Right lobe of liver (tissue), 6 donors: ENCODE data around the gene COL4A4. TPM values are rescaled to one million over a fixed set of nuclear protein-coding genes. Genes with fewer than 3 reads are reported as not detected.

Experiments used
- ATAC-seq, 4 donors: fragments of 200-7000 bp; cut with Tn5 transposase; one replicate each; pipeline ENCODE4 v1.9.1; 2020; ENCODE audit warnings: mild to moderate bottlenecking in 4 of 4, moderate library complexity in 4 of 4
- DNase-seq, 3 donors: peaks; one replicate each; pipeline ENCODE4 v3.0.0-alpha.2; 2020
- H3K27ac ChIP-seq, 3 donors: fragments of 200-600 bp; one replicate each; pipeline ENCODE4 v1.8.0; 2022
- H3K27me3 ChIP-seq, 2 donors: fragments of 200-600 bp; one replicate each; pipeline ENCODE4 v1.8.0; 2022
- H3K36me3 ChIP-seq, 4 donors: fragments of 200-600 bp; sonication (generic) in 1 of 4; one replicate each; pipeline versions ENCODE4 v1.5.1 to v1.8.0; 2017 to 2022; ENCODE audit warnings: control low read depth in 1 of 4
- H3K4me1 ChIP-seq, 4 donors: fragments of 200-600 bp; sonication (generic) in 1 of 4; one replicate each; pipeline versions ENCODE4 v1.5.1 to v1.8.0; 2017 to 2022; ENCODE audit warnings: control low read depth in 1 of 4
- H3K4me3 ChIP-seq, 3 donors: fragments of 200-600 bp; one replicate each; pipeline ENCODE4 v1.8.0; 2022
- H3K9me3 ChIP-seq, 4 donors: fragments of 200-600 bp; sonication (generic) in 1 of 4; one replicate each; pipeline versions ENCODE4 v1.5.1 to v1.8.0; 2017 to 2022; ENCODE audit warnings: control low read depth in 1 of 4
- POLR2A ChIP-seq: fragments of 450-650 bp; IDR thresholded peaks from one replicate; pipeline ENCODE4 v1.6.1; 2017; ENCODE audit warnings: antibody characterized with exemption, mild to moderate bottlenecking
- WGBS: methylation state at CpG from one replicate; pipeline ENCODE4 v1.1.6; 2018; ENCODE audit warnings: low coverage, low lambda C conversion rate; ENCODE audit not compliant: insufficient coverage; ENCODE audit errors: missing lambda C conversion rate; 5-methylcytosine and 5-hydroxymethylcytosine counted together
- intact Hi-C, 2 donors: fragments of 100-400 bp; cut with DNase I; formaldehyde crosslinking; loops; one replicate each; pipeline versions ENCODE4 v1.11.2 to v1.14.1; 2022
- total RNA-seq, 6 experiments: library from RNA; depleted of rRNA in 2 of 6; stranded (reverse); fragments of >200 nt in 2 of 6; fragmentation: NEBNext Ultra II Directional in 3 of 6; extraction: Animal tissue kit (Norgen Biotek cat#: 25700) in 3 of 6; gene quantifications; one replicate each; pipeline versions ENCODE4 v1.1.0 to v1.2.4, GENCODE V29; 2016 to 2023
- TF ChIP-seq, protein P1 (sequence below), 4 donors: fragments of 200-600 bp in 3 of 4; fragments of 450-650 bp in 1 of 4; IDR thresholded peaks; one replicate each; pipeline versions ENCODE4 v1.5.1 to v1.8.0; 2016 to 2022; ENCODE audit warnings: antibody characterized with exemption in 4 of 4, mild to moderate bottlenecking in 2 of 4
- donor health status: DM: no; HTN: yes; CAD: no.
- donor health status: DM: no; HTN: no; CAD: no.
- donor health status: DM: no; HTN: no; CAD: no.
- donor health status: DM: no; HTN: yes; CAD: no.
- donor health status: DM: no; HTN: yes; CAD: no.

COL4A4 gene
- total RNA-seq, 6 experiments from 2014 or later = 0.86 to 2.4 (median 1.8) TPM

DNA sequence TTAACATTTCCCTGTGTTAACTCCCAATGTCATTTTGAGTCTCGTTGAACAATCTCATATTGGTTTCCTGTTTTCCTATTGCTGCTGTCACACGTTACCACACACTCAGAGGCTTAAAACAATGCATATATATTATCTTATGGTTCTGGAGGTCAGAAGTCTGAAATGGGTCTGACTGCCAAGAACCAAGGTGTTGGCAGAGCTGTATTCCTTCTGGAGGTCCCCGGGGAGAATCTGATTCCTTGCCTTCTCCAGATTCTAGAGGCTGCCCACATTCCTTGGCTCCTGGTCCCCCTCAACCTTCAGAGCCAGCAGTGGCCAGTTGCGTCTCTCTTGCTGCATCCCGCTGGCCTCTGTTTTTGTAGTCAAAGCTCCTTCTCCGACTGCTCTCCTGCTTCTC, 17.5 kb downstream of the COL4A4 start:
- no peaks in the 10 kb centered on the region for H3K36me3 ChIP-seq
- no peak for DNase-seq
- no peaks in the 10 kb centered on the region for H3K4me1 ChIP-seq
- peaks cover 0 to 5% (median 0%) of the 10 kb centered on the region in 4 donors for H3K9me3 ChIP-seq
- no peak overlapping the region for H3K27ac ChIP-seq
- 68% methylated on average over 6 of the region's 6 CpGs for WGBS
- ATAC-seq = no peak
- intact Hi-C loops = no loop called here
- no peak overlapping the region for H3K4me3 ChIP-seq
- TF ChIP-seq POLR2A = no peak
- TF ChIP-seq, protein P1, sequence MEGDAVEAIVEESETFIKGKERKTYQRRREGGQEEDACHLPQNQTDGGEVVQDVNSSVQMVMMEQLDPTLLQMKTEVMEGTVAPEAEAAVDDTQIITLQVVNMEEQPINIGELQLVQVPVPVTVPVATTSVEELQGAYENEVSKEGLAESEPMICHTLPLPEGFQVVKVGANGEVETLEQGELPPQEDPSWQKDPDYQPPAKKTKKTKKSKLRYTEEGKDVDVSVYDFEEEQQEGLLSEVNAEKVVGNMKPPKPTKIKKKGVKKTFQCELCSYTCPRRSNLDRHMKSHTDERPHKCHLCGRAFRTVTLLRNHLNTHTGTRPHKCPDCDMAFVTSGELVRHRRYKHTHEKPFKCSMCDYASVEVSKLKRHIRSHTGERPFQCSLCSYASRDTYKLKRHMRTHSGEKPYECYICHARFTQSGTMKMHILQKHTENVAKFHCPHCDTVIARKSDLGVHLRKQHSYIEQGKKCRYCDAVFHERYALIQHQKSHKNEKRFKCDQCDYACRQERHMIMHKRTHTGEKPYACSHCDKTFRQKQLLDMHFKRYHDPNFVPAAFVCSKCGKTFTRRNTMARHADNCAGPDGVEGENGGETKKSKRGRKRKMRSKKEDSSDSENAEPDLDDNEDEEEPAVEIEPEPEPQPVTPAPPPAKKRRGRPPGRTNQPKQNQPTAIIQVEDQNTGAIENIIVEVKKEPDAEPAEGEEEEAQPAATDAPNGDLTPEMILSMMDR (IDR thresholded peaks at IDR 0.05) = no peak
- H3K27me3 ChIP-seq = no peaks in the 10 kb centered on the region

DNA sequence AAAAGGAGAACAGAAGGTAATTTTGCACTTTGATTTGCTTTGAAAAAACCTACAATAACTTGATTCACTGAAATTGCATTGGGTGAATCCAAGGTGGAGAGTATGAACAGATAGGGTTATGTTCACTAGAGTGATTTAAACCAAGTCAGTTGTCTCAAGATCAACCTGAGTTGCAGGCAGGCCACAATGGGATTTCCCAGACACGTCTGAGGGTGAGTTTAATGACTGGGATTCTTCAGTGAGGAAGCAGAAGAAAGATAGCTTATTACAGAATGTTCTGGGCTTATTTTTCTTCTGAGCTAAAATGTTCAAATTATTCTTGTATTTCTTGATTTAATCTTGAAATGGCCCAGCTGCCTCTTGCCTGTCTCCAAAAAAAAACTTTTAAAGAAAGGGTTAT, 20.1 kb downstream of the COL4A4 start:
- H3K27me3 ChIP-seq = no peaks in the 10 kb centered on the region
- ATAC-seq (no peak), DNase-seq (no peak)
- H3K9me3 ChIP-seq = peaks cover 0 to 5% (median 0%) of the 10 kb centered on the region in 4 donors
- no peak for TF ChIP-seq POLR2A
- TF ChIP-seq, protein P1 (IDR thresholded peaks at IDR 0.05) = no peak
- no peaks in the 10 kb centered on the region for H3K4me1 ChIP-seq
- intact Hi-C loops = no loop called here
- no peak overlapping the region for H3K27ac ChIP-seq
- no peaks in the 10 kb centered on the region for H3K36me3 ChIP-seq
- 60% methylated on average over 1 of the region's 1 CpG for WGBS
- no peak overlapping the region for H3K4me3 ChIP-seq

DNA sequence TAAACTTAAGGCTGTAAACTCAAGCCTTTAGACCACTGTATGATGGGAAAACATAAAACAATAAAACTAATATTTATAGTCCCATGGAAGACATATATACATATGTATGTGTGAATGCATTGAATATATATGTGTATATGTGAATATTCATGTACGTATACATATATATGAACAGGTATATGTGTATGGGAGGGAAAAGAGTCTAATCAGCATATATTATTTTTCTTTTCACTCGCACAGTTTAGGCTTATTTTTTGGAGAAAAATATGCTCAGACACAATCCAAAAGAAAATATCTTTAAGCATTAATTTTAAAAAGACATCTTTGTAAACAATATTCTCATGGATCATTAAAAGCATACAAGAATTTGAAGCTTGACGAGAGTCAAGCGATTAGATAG, 22.7 kb downstream of the COL4A4 start:
- no peak overlapping the region for H3K27ac ChIP-seq
- ATAC-seq (no peak), DNase-seq (no peak)
- TF ChIP-seq, protein P1 (IDR thresholded peaks at IDR 0.05) = no peak
- no peak for TF ChIP-seq POLR2A
- H3K4me3 ChIP-seq = no peak overlapping the region
- no peaks in the 10 kb centered on the region for H3K4me1 ChIP-seq
- H3K27me3 ChIP-seq = no peaks in the 10 kb centered on the region
- intact Hi-C loops = no loop called here
- H3K36me3 ChIP-seq = no peaks in the 10 kb centered on the region
- H3K9me3 ChIP-seq = no peaks in the 10 kb centered on the region
- WGBS = 85% methylated on average over 4 of the region's 4 CpGs

DNA sequence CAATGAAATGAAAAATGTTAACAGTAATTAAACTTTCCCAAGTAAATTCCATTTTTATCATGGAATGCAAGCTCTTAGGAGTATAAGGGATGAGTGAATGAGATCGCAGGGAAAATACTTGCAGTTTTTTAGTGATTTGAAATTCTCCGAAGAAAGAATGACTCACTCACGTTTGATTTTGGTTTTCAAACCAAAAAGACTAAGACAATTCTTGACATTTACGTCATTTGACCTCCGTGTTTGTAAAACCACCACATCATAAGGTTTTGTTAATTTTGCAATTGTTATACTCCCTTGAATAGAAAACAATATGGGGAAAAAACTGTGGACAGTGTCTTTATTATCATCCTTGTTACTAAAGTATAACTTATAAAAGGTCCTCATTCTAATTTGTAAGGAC, 29.4 kb downstream of the COL4A4 start:
- DNase-seq (no peak), ATAC-seq (no peak)
- Histone ChIP-seq H3K27me3 (no peaks in the 10 kb centered on the region), H3K36me3 (no peaks in the 10 kb centered on the region), H3K4me1 (peaks cover 0 to 9% (median 0%) of the 10 kb centered on the region in 4 donors), H3K4me3 (no peak overlapping the region), H3K27ac (no peak overlapping the region), H3K9me3 (no peaks in the 10 kb centered on the region)
- TF ChIP-seq, protein P1 (IDR thresholded peaks at IDR 0.05) = no peak
- TF ChIP-seq POLR2A = no peak
- WGBS = 86% methylated on average over 5 of the region's 5 CpGs
- intact Hi-C loops = loop anchor here (5.0 kb wide), 2 partner anchors 103 to 108 kb away; no protein-coding TSS in a partner anchor

DNA sequence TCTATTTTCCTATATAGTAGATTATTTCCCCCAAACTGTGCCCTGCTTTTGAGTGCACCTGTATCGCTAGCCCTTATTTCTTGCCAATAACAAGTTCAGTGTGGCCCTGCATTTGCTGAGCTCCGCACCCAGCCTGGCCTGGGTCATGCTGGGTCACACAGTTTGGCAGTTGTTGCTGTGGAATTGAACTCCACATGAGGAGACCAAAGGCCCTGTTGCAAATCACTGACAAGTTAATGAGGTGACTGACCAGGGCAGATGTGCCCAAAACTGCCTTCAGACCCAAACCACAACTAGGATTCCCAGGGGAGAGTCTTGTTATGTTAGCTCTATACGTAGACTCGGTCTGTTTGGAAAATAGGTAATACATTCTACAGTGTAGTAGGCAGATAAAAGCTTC, 31.0 kb downstream of the COL4A4 start:
- 40% methylated on average over 4 of the region's 4 CpGs for whole genome bisulfite sequencing
- Histone ChIP-seq H3K9me3 (no peaks in the 10 kb centered on the region), H3K36me3 (no peaks in the 10 kb centered on the region), H3K27me3 (no peaks in the 10 kb centered on the region), H3K27ac (no peak overlapping the region), H3K4me1 (peaks cover 0 to 9% (median 0%) of the 10 kb centered on the region in 4 donors), H3K4me3 (no peak overlapping the region)
- peak; percentile 95 to 98 (median 96) for ATAC-seq
- TF ChIP-seq, protein P1 (IDR thresholded peaks at IDR 0.05) = no peak
- no peak for TF ChIP-seq POLR2A
- DNase-seq = peak; percentile 56 to 87 (median 82)
- intact Hi-C loops = loop anchor here (5.0 kb wide), 2 partner anchors 104 to 109 kb away; no protein-coding TSS in a partner anchor
